Kidney epithelial cell (primary cell): ENCODE measurements around the gene UBA5. TPM values are rescaled to one million over a fixed set of nuclear protein-coding genes. Genes with fewer than 3 reads are reported as not detected.
A peak's percentile ranks its signal among the peaks of the same experiment; 100 is the strongest.
"Not testable (repeated sequence)": the region's sequence is repeated elsewhere in the genome, so short reads cannot be mapped to it uniquely, and the experiment has no call there.

Experiments used
- DNase-seq: peaks from one replicate; pipeline ENCODE4 v3.0.0-alpha.2; 2010; ENCODE audit warnings: low read depth
- H3K27me3 ChIP-seq: 2 replicates; pipeline ENCODE4 v1.6.0; 2011; ENCODE audit warnings: low read length; ENCODE audit not compliant: control insufficient read depth, insufficient read depth
- H3K36me3 ChIP-seq: 2 replicates; pipeline ENCODE4 v1.5.1; 2011; ENCODE audit warnings: low read length; ENCODE audit not compliant: control insufficient read depth, insufficient read depth
- H3K4me3 ChIP-seq: 2 replicates; pipeline ENCODE4 v1.5.1; 2011; ENCODE audit warnings: low read depth, mild to moderate bottlenecking, control low read depth, low read length
- CTCF ChIP-seq: IDR thresholded peaks from 2 replicates; pipeline ENCODE4 v1.5.1; 2011; ENCODE audit warnings: mild to moderate bottlenecking, moderate library complexity, low read length, control low read depth, inconsistent platforms; ENCODE audit not compliant: insufficient read depth, poor library complexity, severe bottlenecking
- total RNA-seq: library from RNA; depleted of rRNA; stranded (reverse); fragments of >200 nt; gene quantifications from 2 replicates; pipeline ENCODE4 v1.2.3, GENCODE V29; 2015

The UBA5 gene
- total RNA-seq, 1 donor from 2014 or later = 37.3 TPM

- Histone ChIP-seq H3K27me3 (no peaks in the 10 kb centered on the region), H3K4me3 (no peak overlapping the region), H3K36me3 (no peaks in the 10 kb centered on the region)
- no peak for TF ChIP-seq CTCF
- DNase-seq = no peak
Observed at GRCh38 chr3:132630612-132631011, 29.5 kb upstream of the UBA5 start.

GRCh38 chr3:132635052-132635451 lies 25.1 kb upstream of the UBA5 start:
- no peak for TF ChIP-seq CTCF
- Histone ChIP-seq H3K4me3 (no peak overlapping the region), H3K27me3 (no peaks in the 10 kb centered on the region), H3K36me3 (no peaks in the 10 kb centered on the region)
- no peak for DNase-seq

GRCh38 chr3:132637590-132637989 lies 22.5 kb upstream of the UBA5 start:
- TF ChIP-seq CTCF = no peak
- DNase-seq = no peak
- Histone ChIP-seq H3K27me3 (no peaks in the 10 kb centered on the region), H3K36me3 (no peaks in the 10 kb centered on the region), H3K4me3 (no peak overlapping the region)

GRCh38 chr3:132638706-132639105 lies 21.4 kb upstream of the UBA5 start:
- no peak for DNase-seq
- H3K27me3 ChIP-seq = no peaks in the 10 kb centered on the region
- no peak overlapping the region for H3K4me3 ChIP-seq
- no peak for TF ChIP-seq CTCF
- H3K36me3 ChIP-seq = no peaks in the 10 kb centered on the region

GRCh38 chr3:132641427-132641826 lies 18.7 kb upstream of the UBA5 start:
- H3K36me3 ChIP-seq, H3K27me3 ChIP-seq: not testable (repeated sequence)

GRCh38 chr3:132641837-132642538 lies 18.1 kb upstream of the UBA5 start:
- DNase-seq = no peak
- no peak overlapping the region for H3K4me3 ChIP-seq
- no peaks in the 10 kb centered on the region for H3K36me3 ChIP-seq
- H3K27me3 ChIP-seq = no peaks in the 10 kb centered on the region
- peak; percentile 49 for TF ChIP-seq CTCF

More at GRCh38 chr3:132641427-132641826, 18.7 kb upstream of the UBA5 start:
- not testable (repeated sequence) for DNase-seq, H3K4me3 ChIP-seq
